Peyer's patch (tissue), 4 donors: ENCODE results near the gene KISS1R.

ENCODE experiments used
- CTCF ChIP-seq, 6 experiments: fragments of 450-650 bp in 4 of 6; fragments of 200-600 bp in 2 of 6; sonication (generic) in 1 of 6; IDR thresholded peaks; one replicate each; pipeline ENCODE4 v1.5.1; 2017 to 2019; ENCODE audit warnings: antibody characterized with exemption in 6 of 6, mild to moderate bottlenecking in 3 of 6, moderate library complexity in 1 of 6
- POLR2A ChIP-seq, 2 donors: fragments of 450-650 bp; IDR thresholded peaks; one replicate each; pipeline ENCODE4 v1.5.1; 2017; ENCODE audit warnings: antibody characterized with exemption in 2 of 2, mild to moderate bottlenecking in 2 of 2, moderate library complexity in 2 of 2

GRCh38 chr19:911197-912033 lies 5.7 kb upstream of the KISS1R start:
- TF ChIP-seq POLR2A (IDR thresholded peaks at IDR 0.05) (no peak), CTCF (IDR thresholded peaks at IDR 0.05) (no peak)
